A204.1 (cell line): ENCODE data around the gene MYBPC2.

Experiments used
- FAIRE-seq: peaks from 2 replicates; lab custom pipeline; 2012; peaks lifted over from hg19 to GRCh38; lab: Jason Lieb, UNC

The MYBPC2 gene

DNA sequence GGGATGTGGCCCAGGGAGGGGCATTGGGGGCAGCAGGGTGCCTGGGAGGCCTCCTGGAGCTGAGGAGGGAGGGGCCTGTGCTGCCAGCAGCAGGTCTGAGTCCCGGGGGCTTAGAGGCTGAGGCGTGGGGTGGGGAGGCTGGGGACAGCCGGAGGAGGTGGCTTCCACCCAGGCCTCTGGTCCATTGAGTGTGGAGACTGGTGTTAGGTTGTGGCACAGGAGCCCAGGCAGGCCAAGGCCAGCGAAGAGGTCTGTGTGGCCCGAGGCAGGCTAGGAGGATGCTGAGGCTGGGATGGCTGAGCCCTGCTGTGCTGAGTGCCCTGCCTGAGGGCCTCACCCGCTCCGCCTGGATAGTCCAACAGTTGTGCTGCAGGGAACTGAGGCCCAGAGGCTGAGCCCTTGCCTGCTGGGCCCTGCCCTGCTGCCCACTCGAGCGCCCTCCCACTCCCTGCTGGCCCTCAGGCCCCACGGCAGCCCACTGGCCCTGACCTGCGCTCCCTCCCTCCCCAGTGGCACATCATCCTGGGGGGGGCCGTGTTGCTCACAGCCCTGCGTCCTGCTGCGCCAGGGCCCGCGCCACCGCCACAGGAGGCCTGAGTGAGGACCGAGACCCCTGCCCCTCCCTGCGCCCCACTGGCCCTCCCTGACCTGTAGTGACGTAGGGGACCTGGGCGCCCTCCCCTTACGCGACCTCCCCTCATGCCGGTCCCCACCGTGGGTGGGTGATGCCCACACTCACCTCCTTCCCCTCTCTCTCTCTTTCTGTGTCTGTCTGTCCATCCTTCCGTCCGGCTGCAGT, 48.9 kb downstream of the MYBPC2 start:
- no peak for FAIRE-seq

GRCh38 chr19:50482271-50482855, 49.7 kb downstream of the MYBPC2 start:
- FAIRE-seq: no peak

DNA sequence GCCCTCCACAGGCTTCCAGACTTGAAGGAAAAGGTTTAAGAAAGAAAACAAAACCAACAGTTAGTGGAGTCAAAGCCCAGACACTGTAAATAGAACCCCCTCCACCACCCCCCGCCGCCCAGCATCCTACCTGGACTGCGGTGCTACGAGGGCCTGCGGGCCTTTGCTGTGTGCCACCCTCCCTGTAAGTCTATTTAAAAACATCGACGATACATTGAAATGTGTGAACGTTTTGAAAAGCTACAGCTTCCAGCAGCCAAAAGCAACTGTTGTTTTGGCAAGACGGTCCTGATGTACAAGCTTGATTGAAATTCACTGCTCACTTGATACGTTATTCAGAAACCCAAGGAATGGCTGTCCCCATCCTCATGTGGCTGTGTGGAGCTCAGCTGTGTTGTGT, 50.2 kb downstream of the MYBPC2 start:
- no peak for FAIRE-seq

DNA sequence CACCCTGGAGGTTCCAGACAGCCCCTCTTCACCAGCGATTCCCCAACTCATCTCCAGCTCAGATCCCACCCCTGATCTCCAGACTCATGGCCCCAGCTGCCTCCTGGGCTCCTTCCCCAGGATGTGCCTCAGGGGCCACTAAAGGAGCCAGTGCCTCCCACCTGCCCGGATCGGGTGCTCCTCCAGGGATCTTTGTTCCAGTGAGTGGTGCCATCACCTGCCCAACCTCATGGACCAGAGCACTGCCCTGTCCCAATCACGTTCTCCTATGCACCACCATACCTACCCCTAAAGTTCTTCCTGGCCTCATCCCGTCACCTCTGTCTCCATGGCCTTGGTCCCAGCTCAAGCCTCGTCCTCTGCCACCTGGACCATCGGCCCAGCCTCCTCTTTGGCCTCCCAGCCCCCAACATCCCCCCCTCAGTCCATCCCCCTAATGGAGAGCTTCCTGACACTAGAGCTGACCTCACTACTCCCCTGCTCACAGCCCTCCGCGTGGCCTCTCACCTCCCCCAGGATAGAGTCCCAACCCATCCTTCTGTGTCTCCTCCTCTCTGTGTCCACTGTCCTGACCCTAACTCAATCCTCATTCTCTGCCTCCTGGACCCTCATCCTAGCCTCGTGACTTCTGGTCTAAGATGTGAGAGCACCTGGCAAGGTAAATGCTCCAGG, 52.7 kb downstream of the MYBPC2 start:
- no peak for FAIRE-seq

- no peak for FAIRE-seq
These were observed 54.3 kb downstream of the MYBPC2 start for GRCh38 chr19:50486823-50487515.

DNA sequence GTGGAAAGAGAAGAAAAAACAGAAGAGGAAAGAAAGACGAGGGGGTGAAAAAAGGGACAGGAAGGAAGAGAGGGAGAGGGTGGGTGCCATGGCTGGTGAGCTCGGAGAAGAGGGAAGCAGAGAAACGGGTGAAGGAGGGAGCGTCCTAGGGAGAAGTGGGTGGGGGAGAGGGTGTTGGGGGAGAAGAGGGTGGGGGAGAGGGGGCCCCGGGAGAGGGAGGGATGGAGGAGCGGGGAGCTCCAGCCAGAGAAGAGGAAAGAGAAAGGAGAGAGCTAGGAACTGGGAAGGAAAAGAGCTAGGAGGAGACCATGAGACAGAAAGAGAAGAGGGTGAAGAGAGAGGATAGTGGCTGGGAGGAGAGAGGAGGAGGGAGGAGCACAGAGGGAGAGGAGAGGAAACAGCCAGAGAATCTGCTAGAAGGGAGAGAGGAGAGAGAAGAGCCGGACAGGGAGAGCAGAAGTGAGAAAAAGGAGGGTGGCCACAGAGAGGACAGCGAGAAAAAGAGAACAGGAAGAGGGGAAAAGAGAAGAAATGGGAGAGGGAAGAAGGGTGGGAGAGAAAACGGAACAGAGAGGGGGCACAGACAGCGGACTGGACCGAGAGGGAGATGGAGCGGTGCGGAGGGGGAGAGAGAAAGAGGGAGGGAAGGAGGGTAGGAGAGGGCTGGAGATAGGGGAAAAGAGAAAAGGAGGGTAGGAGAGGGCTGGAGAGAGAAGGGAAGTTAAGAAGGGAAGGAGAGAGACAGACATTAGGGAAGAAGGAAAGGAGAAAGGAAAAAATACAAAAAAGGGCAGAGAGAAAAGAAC, 55.9 kb downstream of the MYBPC2 start:
- FAIRE-seq: no peak

- FAIRE-seq: no peak
These were observed 56.8 kb downstream of the MYBPC2 start for GRCh38 chr19:50489461-50490011.

GRCh38 chr19:50490411-50490811, 57.7 kb downstream of the MYBPC2 start:
- no peak for FAIRE-seq

- FAIRE-seq: no peak
These were observed 58.3 kb downstream of the MYBPC2 start for GRCh38 chr19:50490991-50491472.

- no peak for FAIRE-seq
These were observed 59.8 kb downstream of the MYBPC2 start for GRCh38 chr19:50492303-50493052.

GRCh38 chr19:50493171-50493570, 60.5 kb downstream of the MYBPC2 start:
- no peak for FAIRE-seq

DNA sequence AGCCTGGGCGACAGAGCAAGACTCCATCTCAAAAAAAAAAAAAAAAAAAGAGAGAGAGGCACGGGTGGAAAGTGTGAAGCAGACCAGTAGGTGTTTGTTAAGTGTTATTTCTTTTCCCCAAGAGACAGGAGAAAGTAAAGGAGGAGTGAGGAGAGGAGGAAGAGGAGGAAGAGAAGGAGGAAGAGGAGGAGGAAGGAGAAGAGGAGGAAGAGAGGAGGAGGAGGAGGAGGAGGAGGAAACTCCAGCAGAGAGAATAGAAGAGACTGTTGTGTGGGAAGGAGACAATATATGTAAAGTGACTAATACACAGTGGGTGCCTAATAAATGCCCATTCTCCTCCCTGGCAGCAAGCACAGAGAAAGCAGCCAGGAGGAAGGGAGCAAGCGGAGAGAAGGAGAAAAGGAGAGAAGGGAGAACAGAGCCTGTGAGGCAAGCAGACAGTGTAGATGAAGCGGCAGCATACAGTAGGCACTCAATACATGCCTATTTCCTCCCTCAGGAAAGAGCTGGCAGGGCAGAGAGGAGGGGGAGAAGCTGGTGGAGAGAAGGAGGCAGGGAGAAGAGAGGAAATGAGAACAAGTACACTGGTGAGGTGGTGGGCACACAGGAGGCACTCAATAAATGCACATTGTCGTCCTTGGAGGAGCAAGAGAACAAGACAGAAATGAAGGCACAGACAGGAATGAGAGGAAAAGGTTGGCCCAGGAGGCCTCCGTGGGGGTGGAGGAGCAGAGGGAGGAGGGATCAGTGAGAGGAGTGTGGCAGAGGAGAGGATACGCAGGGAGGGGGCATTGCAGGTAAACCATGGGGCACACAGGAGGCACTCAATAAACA, 61.7 kb downstream of the MYBPC2 start:
- FAIRE-seq: no peak

GRCh38 chr19:50495020-50495531, 62.4 kb downstream of the MYBPC2 start:
- no peak for FAIRE-seq

DNA sequence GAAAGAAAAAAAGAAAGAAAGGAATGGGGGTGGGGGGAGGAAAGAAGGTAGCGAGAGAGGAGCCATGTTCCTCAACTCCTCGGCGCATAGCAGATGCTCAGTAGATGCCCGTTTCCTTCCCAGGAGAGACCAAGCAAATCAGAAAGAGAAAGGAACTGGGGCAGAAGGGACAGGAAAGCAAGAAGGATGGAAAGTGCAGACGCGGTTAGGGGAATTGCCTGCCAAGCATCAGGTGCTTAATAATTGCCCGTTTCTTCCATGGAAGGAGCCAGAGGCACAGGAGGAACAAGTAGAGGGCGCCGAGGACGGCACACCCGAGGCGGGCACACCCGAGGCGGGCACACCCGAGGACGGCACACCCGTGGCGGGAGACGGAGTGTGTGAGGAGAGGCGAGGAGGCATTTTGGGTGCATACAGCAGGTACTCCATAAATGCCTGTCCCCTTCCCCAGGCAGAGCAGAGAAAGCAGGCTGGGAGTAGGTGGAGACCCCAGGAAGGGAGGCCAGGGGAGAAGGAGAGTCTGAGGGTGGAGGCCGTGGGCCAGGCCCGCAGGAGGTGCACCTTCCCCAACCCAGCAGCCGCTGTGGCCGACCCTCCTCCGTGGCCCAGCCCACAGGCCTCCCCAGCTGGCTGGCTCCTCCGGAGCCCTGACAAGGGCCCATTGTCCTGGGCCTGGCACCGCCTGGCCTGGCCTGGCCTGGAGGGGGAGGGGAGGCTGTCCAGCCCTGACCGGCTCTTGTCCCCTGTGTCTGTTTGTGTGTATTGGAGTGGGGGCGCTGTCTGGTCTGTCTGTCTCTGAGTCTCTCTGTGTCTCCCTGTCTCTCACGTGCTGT, 63.7 kb downstream of the MYBPC2 start:
- FAIRE-seq: no peak

GRCh38 chr19:50497022-50497405, 64.3 kb downstream of the MYBPC2 start:
- no peak for FAIRE-seq

DNA sequence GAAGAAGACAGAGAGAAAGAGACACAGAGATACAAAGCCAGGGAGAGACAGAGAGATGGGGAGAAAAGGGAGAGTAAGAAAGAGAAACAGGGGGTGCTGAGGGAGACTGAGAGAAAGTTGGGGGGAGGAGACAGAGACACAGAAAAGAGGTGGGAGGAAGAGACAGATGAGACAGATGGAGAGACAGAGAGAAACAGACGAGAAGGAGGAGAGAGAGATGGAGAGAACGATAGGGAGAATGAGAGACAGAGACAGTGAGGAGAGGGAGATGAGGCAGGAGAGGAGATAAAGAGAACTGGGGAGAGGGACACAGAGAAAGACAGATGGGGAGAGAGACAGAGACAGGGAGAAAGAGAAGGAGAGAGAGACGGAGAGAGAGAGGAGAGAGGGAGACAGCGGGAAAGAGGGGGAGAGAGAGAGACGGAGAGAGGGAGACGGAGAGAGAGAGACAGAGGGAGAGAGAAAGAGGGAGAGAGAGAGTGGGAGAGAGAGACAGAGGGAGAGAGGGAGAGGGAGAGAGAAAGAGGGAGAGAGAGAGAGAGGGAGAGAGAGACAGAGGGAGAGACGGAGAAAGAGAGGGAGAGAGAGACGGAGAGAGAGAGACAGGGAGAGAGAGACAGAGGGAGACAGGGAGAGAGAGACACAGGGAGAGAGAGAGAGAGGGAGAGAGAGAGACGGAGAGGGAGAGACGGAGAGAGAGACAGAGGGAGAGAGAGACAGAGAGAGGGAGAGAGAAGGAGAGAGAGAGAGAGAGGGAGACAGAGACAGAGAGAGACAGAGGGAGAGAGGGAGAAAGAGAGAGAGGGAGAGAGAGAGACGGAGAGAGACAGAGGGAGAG, 65.7 kb downstream of the MYBPC2 start:
- no peak for FAIRE-seq

GRCh38 chr19:50500060-50500752, 67.5 kb downstream of the MYBPC2 start:
- no peak for FAIRE-seq
